HCT116 (cell line): ENCODE measurements around the gene GARIN5A.

Source experiments
- CEBPB ChIP-seq: IDR thresholded peaks from 2 replicates; pipeline ENCODE4 v1.6.1; 2012; ENCODE audit warnings: low read depth
- MAX ChIP-seq: IDR thresholded peaks from 2 replicates; pipeline ENCODE4 v1.6.1; 2012
- POLR2AphosphoS5 ChIP-seq: IDR thresholded peaks from 2 replicates; pipeline ENCODE4 v1.6.1; 2011; ENCODE audit warnings: mild to moderate bottlenecking, low read depth, low read length, moderate library complexity
- SRF ChIP-seq: IDR thresholded peaks from 2 replicates; pipeline ENCODE4 v1.6.1; 2012; ENCODE audit warnings: low read depth
- ZFX ChIP-seq: fragments of 450-650 bp; IDR thresholded peaks from 2 replicates; pipeline ENCODE4 v1.6.1; 2017
- TF ChIP-seq, protein P1 (sequence below): IDR thresholded peaks from 2 replicates; pipeline ENCODE4 v1.6.1; 2012
- TF ChIP-seq, protein P2 (sequence below), 3 experiments: fragments of 200-600 bp in 1 of 3; sonication (generic) in 1 of 3; IDR thresholded peaks in 2 of 3; conservative IDR thresholded peaks in 1 of 3; 2 replicates each; pipeline ENCODE4 v1.5.1; 2012 to 2017; ENCODE audit warnings: low read depth in 2 of 3, low read length in 2 of 3, antibody characterized with exemption in 1 of 3, borderline replicate concordance in 1 of 3, control low read depth in 1 of 3, mild to moderate bottlenecking in 1 of 3, mixed read lengths in 1 of 3, mixed run types in 1 of 3, moderate library complexity in 1 of 3; ENCODE audit not compliant: insufficient read depth in 1 of 3
- TF ChIP-seq, protein P3 (sequence below): IDR thresholded peaks from 2 replicates; pipeline ENCODE4 v1.6.1; 2012; ENCODE audit warnings: low read depth

DNA sequence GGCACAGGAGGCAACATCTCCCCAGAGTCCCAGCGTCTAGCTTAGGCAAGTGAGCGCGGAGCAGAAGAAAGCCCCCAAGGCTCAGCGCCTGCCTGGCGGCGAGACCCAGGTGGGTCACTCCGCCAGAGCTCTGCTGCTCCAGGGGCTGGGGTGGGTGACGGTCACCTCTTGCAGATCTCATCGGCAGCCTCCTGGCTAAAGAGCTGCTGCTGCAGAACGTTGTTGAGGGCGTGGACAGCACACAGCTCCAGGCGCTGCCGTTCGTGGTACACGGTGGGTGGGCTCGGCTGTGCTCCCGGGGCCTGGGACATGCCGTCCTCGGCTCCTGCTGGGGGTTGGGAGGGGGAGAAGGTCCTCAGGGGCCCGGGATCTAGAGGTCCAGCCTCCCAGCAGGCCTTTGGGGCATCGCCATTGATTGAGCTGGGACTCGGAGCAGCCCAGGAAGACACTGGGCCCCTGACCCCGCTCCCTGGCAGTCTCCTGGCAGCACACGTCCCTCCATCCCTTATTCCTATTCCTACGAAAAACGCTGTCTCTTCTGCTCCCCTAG lies 33.5 kb upstream of the GARIN5A start:
- TF ChIP-seq, protein P1, sequence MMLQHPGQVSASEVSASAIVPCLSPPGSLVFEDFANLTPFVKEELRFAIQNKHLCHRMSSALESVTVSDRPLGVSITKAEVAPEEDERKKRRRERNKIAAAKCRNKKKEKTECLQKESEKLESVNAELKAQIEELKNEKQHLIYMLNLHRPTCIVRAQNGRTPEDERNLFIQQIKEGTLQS: no peak
- TF ChIP-seq CEBPB: no peak
- TF ChIP-seq, protein P2, sequence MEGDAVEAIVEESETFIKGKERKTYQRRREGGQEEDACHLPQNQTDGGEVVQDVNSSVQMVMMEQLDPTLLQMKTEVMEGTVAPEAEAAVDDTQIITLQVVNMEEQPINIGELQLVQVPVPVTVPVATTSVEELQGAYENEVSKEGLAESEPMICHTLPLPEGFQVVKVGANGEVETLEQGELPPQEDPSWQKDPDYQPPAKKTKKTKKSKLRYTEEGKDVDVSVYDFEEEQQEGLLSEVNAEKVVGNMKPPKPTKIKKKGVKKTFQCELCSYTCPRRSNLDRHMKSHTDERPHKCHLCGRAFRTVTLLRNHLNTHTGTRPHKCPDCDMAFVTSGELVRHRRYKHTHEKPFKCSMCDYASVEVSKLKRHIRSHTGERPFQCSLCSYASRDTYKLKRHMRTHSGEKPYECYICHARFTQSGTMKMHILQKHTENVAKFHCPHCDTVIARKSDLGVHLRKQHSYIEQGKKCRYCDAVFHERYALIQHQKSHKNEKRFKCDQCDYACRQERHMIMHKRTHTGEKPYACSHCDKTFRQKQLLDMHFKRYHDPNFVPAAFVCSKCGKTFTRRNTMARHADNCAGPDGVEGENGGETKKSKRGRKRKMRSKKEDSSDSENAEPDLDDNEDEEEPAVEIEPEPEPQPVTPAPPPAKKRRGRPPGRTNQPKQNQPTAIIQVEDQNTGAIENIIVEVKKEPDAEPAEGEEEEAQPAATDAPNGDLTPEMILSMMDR (IDR thresholded peaks at IDR 0.05 in 2 of 3, conservative IDR thresholded peaks at IDR 0.05 in 1 of 3; ENCODE audit: borderline replicate concordance in 1 of 3, insufficient read depth in 1 of 3, low read depth in 2 of 3, low read length in 2 of 3): no peak
- TF ChIP-seq, protein P3, sequence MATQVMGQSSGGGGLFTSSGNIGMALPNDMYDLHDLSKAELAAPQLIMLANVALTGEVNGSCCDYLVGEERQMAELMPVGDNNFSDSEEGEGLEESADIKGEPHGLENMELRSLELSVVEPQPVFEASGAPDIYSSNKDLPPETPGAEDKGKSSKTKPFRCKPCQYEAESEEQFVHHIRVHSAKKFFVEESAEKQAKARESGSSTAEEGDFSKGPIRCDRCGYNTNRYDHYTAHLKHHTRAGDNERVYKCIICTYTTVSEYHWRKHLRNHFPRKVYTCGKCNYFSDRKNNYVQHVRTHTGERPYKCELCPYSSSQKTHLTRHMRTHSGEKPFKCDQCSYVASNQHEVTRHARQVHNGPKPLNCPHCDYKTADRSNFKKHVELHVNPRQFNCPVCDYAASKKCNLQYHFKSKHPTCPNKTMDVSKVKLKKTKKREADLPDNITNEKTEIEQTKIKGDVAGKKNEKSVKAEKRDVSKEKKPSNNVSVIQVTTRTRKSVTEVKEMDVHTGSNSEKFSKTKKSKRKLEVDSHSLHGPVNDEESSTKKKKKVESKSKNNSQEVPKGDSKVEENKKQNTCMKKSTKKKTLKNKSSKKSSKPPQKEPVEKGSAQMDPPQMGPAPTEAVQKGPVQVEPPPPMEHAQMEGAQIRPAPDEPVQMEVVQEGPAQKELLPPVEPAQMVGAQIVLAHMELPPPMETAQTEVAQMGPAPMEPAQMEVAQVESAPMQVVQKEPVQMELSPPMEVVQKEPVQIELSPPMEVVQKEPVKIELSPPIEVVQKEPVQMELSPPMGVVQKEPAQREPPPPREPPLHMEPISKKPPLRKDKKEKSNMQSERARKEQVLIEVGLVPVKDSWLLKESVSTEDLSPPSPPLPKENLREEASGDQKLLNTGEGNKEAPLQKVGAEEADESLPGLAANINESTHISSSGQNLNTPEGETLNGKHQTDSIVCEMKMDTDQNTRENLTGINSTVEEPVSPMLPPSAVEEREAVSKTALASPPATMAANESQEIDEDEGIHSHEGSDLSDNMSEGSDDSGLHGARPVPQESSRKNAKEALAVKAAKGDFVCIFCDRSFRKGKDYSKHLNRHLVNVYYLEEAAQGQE: no peak
- no peak for TF ChIP-seq ZFX
- TF ChIP-seq MAX: no peak
- TF ChIP-seq SRF: no peak
- no peak for TF ChIP-seq POLR2AphosphoS5
